NCI-H1105 treated with DMSO at 0.1 percent for 48 hours (cell line): ENCODE results near the gene UBE2R2.
A peak's percentile ranks its signal among the peaks of the same experiment; 100 is the strongest.
"Not testable (repeated sequence)": the region's sequence is repeated elsewhere in the genome, so short reads cannot be mapped to it uniquely, and the experiment has no call there.

ENCODE experiments used
- DNase-seq: peaks from one replicate; lab custom pipeline; 2025; lab: John Stamatoyannopoulos, UW

UBE2R2 gene, protein sequence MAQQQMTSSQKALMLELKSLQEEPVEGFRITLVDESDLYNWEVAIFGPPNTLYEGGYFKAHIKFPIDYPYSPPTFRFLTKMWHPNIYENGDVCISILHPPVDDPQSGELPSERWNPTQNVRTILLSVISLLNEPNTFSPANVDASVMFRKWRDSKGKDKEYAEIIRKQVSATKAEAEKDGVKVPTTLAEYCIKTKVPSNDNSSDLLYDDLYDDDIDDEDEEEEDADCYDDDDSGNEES

DNA sequence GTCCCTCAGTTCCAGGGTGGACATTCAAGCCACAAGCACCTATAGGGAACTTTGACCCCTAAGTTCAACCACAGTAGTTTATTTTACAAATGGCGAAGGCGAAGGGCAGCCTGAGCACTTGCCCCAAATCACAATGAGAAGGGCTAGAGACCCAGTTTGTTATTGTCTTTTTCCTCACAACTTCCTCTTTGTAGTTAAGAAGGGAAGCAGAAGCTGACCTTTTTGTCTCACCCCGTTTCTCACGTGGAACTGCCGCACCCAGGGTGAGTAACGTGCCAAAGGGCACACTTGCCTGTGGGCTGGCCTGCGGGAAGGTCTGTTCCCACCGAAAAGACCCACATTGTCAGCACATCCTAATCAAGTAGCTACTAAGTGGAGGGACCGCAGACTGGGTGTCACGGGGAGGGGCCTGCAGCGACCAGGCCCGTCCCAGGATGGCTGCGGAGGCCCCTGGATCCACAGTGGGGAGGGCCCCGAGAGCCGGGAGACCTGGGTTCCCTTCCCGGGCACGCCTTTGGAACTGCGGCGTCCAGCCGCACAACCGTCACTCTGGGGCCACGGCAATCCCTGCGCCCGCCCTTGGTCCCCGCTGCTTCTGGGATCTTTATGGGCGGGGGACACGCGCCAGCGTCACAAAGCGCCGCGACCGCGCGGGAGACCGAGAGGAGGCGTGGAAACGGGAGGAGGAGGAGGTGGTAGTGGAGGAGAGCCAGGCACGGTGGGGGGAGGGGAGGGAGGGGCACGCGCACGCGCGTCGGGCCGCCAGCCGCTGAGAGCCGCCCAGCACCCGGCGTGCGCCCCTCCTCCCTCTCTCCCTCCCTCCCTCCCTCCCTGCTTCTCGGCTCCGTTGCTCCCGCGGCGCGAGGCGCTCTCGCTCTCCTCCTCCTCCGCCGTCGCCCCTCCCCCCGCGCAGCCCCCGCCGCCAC, at the start of gene UBE2R2:
TSS of gene UBE2R2 (plus strand) at position 834 of the 926 bp plus-strand sequence. CDS start 598 bp downstream, outside the sequence.
- peak; percentile 82 for DNase-seq

DNA sequence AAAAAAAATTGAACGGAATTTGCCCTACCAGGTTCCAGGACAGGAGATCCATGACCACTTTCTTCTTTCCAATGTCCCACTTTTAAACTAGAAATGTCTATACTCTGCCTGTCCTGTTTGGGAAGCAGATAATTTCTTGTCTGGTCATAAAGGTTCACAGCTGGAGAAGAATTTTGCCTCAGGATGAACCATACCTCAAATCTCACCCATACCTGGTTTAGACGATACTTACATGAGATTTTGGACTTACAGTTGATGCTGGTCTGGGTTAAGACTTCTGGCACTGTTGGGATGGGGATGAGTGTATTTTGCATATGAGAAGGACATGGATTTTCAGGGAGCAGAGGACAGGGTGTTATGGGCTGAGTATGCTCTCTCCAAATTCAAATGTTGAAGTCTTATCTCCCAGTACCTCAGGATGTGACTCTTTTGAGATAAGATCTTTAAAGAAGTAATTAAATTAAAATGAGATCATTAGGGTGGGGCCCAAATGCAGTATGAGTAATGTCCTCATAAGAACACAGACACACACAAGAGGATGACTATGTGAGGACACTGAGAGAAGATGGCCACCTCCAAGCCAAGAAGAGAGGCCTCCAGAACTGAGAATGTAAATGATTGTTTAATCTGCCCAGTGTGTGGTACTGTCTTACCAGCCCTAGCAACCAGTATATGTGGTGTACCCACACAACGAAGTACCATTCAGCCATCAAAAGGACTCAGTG, 46.6 kb upstream of the UBE2R2 start:
- DNase-seq, result not testable (repeated sequence)

DNA sequence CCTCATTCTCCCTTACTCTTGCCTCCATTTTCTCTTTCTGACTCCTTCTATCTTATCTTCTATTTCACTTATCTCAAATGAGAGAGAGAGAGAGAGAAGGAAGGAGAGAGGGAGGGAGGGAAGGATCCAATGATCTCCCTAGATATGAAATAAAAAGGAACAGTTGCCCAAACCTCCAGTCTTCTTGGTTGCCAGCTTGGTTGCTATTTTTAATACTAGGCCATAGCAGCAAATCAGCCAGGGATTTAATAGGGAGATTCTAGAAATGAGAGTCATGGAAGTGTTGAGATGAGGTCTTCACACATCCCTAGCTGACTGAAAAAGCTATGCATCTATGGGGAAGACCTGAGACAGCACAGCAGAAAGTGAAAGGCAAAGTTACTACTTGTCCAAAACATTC, 43.8 kb upstream of the UBE2R2 start:
- not testable (repeated sequence) for DNase-seq

DNA sequence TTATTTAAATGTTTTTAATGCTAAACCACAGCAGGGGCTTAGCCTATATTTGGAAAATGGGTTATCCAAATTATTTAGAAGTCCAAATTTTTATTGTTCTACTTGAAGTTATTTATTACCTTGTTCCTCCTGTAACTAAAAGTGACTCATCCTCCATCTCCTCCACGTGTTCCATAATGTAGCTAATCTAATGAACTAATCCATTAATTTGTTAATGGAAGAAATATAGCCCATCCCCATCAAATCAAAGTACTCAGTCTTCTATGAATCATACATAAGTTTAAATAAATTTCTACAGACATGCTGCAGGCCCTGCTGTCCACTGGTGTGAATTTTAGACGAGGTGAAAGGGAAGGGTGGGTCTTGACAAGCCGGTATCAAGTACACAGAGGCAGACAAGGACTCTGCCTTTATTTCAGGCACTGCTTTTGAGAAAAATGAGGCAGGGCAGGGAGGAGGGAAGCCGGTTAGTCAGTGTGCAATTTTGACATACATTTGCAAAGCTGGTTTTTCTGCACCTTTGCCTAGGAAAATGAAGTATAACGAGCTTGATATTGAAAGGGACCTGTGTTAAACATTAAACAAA, 42.8 kb upstream of the UBE2R2 start:
- DNase-seq, result not testable (repeated sequence)

DNA sequence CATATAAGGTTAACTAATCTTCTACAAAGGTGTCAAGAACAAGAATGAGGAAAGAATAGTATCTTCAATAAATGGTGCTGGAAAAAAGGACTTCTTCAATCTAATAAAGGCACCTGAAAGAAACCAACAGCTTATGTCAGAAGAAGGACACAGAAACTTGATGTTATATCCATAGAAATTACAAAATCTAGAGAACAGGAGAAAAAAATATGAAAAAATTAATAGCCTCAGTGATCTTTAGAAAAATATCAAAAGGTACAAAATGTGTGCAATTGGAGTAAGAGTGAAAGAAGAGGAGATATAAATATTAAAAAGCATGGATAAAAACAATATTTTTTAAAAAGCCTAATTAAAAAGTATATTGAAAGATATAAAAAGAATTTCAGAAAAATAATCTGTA, 40.4 kb upstream of the UBE2R2 start:
- no peak for DNase-seq

DNA sequence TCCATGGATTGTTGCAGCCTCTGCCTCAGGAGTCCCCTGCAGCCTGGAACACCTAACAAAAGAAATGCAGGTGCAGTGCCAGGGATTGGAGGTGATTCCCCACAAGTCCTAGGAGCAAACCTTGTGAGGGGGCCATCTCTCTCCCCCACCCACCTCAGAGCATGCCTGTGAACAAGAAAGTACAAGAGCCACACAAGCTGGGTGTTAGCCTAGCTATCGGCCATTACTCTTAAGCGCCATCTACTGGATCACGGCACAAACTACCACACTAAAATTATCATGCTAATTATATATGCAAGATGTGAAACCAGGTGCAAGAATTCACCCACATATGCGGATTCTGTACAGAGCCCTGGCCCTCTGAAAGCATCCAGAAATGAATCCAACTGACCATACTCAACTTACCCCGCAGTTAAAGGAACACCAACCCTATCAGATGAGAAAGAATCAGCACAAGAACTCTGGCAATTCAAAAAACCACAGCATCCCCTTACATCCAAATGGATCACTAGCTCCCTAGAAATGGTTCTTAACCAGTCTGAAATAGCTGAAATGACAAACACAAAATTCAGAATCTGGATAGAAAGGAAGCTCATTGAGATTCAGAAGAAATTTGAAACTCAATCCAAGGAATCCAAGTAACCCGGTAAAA, 38.1 kb upstream of the UBE2R2 start:
- DNase-seq, result peak; percentile 70

DNA sequence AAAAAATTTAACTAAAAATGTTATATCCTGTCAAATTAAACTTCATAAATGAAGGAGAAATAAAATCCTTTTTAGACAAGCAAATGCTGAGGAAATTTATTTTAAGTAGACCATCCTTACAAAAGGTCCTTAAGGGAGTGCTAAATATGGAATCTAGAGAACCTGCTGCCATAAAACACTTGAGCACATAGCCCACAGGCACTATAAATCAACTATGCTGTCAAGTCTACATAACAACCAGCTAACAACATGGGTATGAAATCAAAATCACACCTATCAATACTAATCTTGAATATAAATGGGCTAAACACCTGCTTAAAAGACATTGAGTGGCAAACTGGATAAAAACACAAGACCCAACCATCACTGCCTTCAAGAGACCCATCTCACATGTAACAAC, 36.7 kb upstream of the UBE2R2 start:
- no peak for DNase-seq

DNA sequence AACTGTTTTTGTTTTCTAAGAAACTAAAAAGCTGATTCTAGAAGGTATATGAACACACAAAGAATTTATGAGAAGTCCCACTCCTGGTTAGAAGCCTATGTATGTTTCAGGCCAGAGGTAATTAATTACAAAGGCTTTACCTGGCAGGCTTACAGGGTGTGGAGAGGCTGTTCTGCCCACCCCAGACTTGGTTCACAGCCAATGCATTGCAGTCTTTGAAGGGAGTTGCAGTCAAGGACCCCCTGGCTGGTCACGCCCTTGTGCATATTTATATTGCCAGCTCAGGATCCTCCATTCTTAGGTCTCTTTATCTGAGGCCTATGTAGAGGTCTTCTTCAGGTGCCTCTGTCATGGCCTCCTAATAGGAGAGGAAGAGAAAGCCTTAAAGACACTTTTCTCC, 35.2 kb upstream of the UBE2R2 start:
- DNase-seq, result peak; percentile 61

DNA sequence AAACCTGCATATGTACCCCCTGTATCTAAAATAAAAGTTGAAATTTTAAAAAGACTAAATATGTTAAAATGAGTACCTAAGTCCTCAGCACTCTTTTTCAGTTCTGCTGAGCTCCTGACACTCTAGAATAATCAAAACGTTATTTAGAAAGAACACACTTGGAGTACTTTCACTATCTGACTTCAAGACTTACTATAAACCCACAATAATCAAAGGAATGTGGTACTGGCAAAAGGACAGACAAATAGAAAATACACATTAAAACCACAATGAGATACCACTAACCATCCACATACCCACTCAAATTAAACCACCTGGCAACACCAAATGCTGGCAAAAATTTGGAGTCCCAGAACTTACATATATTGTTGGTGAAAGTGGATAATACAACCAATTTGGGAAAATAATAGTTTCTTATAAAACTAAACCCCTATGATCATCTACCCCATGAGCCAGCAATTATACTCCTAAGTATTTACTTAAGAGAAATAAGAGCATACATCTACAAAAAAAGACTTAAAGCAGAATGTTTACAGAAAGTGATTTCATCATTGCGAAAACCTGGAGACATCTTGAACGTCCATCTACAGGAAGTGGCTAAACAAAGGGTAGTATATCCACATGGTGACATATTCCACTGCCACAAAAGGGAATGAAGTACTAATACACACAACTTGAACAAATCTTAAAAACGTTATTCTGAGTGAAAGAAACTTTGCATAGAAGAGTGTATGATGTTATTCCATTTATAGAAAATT, 34.4 kb upstream of the UBE2R2 start:
- DNase-seq, result no peak

DNA sequence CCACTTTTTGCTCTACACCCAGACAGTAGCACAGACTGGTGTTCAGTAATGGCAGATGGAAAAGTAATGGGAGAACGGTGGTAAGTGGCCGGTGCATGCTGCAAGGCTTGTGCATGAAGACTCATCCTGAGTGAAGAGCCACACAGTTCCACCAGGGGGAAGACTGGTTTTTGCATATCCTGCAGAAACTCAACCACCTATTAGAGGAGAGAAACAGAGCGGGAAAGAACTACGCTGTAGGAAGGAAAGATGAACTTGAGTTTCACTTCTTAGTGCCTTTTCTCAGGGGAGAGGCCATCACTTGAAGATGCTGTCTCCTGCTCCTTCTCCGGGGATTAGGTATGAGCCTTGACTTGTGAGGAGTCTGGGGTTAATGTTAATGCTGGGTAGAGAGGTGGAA, 31.0 kb upstream of the UBE2R2 start:
- DNase-seq, result no peak

DNA sequence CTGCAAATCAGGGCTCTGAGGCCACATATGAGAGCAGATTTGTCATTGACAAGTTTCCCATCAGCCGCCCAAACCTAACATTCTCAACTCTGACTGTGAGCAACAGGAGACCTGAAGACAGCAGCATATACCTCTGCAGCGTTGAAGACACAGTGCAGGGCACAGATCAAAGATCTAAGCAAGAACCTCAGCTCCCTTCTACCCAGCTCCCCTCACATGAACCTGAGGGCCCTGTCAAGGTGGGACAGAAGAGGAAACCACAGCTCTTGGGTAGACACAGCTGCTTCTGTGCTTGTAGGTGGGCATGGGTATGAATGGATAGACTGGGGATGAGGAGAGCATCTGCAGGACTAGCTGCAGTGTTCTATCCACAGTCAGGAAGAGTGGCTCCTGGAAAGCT, 30.3 kb upstream of the UBE2R2 start:
- DNase-seq, result no peak

DNA sequence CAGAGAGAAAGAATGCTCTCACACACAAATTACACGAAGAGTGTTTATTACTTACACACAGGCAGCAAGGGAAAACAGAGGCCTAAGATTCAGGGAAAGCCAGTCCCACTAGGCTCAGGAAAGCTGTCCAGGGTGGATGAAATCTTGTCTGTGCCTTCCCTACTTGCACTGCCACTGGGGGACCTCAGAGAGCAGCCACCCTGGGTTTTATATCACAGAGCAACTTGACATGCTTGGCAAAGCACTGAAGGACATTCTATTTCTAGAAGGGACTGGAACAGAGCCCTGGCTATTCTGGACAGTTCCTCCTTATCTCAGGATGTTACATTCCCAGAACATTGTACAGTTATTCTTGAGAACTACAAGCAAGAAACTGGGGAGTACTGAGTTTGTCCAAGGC, 29.1 kb upstream of the UBE2R2 start:
- DNase-seq, result no peak

DNA sequence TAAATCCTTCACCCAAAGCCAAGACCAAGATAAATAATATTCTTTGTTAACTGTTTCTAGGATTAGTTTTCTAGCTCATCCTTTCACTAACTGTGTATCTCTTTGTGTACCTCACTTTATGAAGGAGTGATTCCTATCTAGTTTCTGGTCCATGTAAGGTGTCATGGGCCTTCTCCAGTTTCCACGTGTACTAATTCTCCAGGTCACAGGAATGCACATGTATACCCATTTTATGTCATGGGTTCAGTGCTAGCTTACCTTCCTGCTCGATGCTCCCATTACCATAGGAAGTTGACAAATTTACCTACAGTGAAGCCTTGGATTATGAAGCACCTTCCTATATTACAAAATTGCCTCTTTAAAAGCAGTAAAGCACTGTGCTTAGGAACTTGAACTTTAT, 27.5 kb upstream of the UBE2R2 start:
- DNase-seq, result not testable (repeated sequence)

DNA sequence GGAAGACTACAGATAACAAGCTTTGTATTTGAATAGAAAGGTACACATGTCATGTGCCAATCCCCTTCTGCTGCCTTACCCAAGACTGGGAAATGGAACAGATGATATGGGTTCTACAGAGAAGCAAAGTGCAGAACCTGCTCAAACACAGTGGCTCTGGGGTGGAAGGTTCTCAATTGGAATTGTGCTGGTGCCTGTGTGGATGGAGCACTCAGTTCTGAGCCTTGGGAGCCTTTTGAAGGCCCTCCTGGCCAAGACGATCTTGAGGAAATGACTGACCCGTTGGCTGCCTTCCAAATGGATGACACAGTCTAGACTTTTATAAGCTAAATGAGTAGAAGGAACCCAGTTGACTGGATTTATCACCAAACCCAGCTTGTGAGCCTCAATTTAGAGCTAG, 25.8 kb upstream of the UBE2R2 start:
- DNase-seq, result no peak

DNA sequence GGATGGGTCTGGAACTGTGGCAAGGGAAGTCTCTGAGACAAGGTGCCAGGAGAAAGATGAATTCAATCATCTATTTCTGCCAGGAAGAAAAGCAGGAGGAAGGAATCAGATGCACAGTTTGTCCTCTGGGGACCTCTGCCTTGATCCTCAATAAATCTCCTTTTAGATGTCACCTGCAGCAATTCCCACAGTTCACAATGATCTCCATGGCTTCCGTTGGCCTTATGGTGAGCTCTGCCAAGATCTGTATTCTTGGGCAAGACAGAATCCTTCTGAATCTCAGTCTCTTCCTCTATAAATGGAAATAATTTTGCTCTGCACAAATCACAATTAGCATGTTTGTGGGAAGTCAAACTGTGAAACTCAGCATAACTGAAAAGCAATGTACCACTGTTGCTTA, 23.5 kb upstream of the UBE2R2 start:
- not testable (repeated sequence) for DNase-seq

DNA sequence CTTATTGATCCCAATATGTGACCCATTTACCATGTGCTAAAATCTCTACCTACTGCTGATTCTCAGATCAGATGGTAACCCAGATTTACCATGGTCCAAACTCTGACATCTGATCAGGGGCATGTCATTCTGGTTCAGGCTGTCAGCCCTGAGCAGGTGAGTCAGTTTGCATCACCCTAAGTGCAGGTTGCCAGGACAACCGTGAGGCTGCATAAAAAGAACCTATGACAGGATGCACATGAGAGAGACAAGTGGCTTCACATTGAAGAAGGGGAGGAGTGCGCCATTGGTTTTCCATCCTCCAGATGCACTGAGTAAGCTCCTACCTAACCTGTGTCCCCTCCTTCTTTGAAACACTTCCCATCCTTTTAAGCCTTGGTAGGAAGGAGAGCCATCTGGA, 22.4 kb upstream of the UBE2R2 start:
- no peak for DNase-seq

DNA sequence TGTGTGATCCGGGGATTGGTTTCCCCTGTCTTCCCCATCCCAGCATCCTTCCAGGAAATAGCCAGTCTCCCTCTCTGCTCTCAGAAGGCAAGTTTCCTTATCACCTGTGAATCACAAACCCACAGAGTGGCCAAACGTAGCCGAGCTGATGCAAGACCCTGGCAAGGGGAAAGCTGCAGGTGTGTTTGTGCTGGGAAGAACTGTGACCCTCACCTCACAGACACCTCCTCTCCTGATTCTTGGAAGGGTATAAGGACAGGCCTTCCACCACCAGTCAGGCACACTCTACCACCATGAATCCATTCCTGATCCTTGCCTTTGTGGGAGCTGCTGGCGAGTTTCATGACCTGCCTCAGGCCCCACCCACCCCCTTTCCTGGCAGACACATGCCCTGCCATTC, 21.7 kb upstream of the UBE2R2 start, which contains the start of gene PRSS3:
TSS of gene PRSS3 (plus strand) at position 281 of the 400 bp plus-strand sequence. CDS start at position 294, 13 bp downstream.
- no peak for DNase-seq

DNA sequence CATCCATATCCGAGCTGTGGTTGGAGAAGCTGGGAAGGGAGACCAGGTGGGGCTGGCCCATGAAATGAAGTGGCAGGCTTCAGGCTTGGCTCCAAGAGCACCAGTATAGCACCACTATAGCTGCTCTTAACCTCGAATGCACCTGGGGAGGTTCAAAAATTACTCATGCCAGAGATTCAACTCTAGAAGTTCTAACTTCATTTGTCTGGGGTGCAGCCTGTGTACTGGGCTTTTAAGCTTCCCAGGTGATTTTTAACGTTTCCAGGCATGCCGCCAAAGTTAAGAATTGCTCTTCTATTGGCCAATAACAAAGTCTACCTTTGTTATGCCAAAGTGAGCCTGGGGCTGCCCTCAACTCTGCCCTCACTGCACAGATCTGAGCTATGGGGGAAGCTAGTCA, 21.1 kb upstream of the UBE2R2 start:
- peak; percentile 11 for DNase-seq

DNA sequence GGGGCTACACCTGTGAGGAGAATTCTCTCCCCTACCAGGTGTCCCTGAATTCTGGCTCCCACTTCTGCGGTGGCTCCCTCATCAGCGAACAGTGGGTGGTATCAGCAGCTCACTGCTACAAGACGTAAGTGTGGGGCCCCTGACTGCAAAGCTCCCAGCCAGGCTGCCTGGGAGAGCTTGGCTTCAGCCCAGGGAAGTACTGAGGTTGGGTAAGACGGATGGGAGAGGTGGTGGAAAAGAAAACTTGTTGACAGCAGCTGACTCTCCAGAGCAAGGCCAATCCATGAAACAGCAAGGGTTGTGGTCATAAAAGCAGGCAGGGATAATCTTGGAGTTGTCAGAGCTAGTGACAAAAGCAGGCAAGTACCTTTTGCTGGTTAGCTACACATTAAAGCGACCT, 20.3 kb upstream of the UBE2R2 start:
- not testable (repeated sequence) for DNase-seq

DNA sequence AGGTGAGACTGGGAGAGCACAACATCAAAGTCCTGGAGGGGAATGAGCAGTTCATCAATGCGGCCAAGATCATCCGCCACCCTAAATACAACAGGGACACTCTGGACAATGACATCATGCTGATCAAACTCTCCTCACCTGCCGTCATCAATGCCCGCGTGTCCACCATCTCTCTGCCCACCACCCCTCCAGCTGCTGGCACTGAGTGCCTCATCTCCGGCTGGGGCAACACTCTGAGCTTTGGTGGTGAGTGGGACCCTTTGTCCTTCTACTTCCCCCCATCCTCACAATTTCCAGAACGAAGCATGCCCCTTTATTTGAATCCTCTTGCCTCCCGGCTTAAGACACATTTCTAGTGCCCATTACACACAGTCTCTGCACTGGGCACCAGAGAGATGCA, 19.1 kb upstream of the UBE2R2 start:
- no peak for DNase-seq

DNA sequence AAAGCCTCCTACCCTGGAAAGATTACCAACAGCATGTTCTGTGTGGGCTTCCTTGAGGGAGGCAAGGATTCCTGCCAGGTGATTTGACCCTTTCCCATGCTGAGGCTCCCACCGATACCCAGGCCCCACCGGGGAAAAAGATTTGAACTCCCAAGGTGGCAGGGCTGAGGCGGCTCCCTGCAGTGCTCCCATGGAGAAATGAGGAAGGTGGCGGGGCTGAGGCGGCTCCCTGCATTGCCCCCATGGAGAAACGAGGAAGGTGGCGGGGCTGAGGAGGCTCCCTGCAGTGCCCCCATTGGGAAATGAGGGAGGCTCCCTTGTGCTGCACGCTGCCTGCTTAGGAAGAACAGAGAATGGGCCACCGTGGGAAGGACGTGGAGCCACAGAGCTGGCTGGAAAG, 18.4 kb upstream of the UBE2R2 start:
- DNase-seq, result no peak
